Measurements from ENCODE around the gene KIFC3. TPM values are rescaled to one million over a fixed set of nuclear protein-coding genes. Genes with fewer than 3 reads are reported as not detected.
"Not testable (repeated sequence)": the region's sequence is repeated elsewhere in the genome, so short reads cannot be mapped to it uniquely, and the experiment has no call there.

The KIFC3 gene
- total and polyA plus RNA-seq, 4 donors: 24.3 to 55.7 (median 45.0) TPM

- Histone ChIP-seq H3K4me1 (ENCODE audit: control insufficient read depth, insufficient read depth, low read length) (peaks cover 7% of the 10 kb centered on the region), H3K27ac (ENCODE audit: low read depth, low read length) (no peak overlapping the region)
These were observed 14.8 kb downstream of the KIFC3 start for GRCh38 chr16:57787519-57787905.

GRCh38 chr16:57786632-57787518, 15.4 kb downstream of the KIFC3 start:
- WGBS (ENCODE audit: insufficient coverage): 60% methylated on average over 25 of the region's 26 CpGs
- peaks cover 86% of the 10 kb centered on the region for H3K36me3 ChIP-seq (ENCODE audit: control insufficient read depth, insufficient read depth, low read length)
- H3K4me1 ChIP-seq (ENCODE audit: control insufficient read depth, insufficient read depth, low read length): peaks cover 7% of the 10 kb centered on the region
- H3K27ac ChIP-seq (ENCODE audit: low read depth, low read length): no peak overlapping the region
- H3K27me3 ChIP-seq (ENCODE audit: control insufficient read depth, insufficient read depth, low read length): no peaks in the 10 kb centered on the region
- H3K9me3 ChIP-seq (ENCODE audit: control insufficient read depth, insufficient read depth, low read length): no peaks in the 10 kb centered on the region
- no peak overlapping the region for H3K4me3 ChIP-seq (ENCODE audit: low read depth, low read length)
- no peak for DNase-seq (ENCODE audit: low read depth in 4 of 6, low spot score in 6 of 6)

More at GRCh38 chr16:57787519-57787905, 14.8 kb downstream of the KIFC3 start:
- DNase-seq (ENCODE audit: low read depth in 4 of 6, low spot score in 6 of 6): no peak
- 77% methylated on average over 8 of the region's 8 CpGs for WGBS (ENCODE audit: insufficient coverage)
- Histone ChIP-seq H3K9me3 (ENCODE audit: control insufficient read depth, insufficient read depth, low read length) (no peaks in the 10 kb centered on the region), H3K27me3 (ENCODE audit: control insufficient read depth, insufficient read depth, low read length) (no peaks in the 10 kb centered on the region), H3K36me3 (ENCODE audit: control insufficient read depth, insufficient read depth, low read length) (peaks cover 85% of the 10 kb centered on the region), H3K4me3 (ENCODE audit: low read depth, low read length) (no peak overlapping the region)

GRCh38 chr16:57785924-57786323, 16.4 kb downstream of the KIFC3 start:
- H3K36me3 ChIP-seq (ENCODE audit: control insufficient read depth, insufficient read depth, low read length): peaks cover 79% of the 10 kb centered on the region

GRCh38 chr16:57785385-57785784, 16.9 kb downstream of the KIFC3 start:
- DNase-seq (ENCODE audit: low read depth in 4 of 6, low spot score in 6 of 6): no peak
- peaks cover 75% of the 10 kb centered on the region for H3K36me3 ChIP-seq (ENCODE audit: control insufficient read depth, insufficient read depth, low read length)
- H3K4me3 ChIP-seq (ENCODE audit: low read depth, low read length): no peak overlapping the region
- 95% methylated on average over 10 of the region's 10 CpGs for WGBS (ENCODE audit: insufficient coverage)
- peaks cover 7% of the 10 kb centered on the region for H3K4me1 ChIP-seq (ENCODE audit: control insufficient read depth, insufficient read depth, low read length)
- H3K9me3 ChIP-seq (ENCODE audit: control insufficient read depth, insufficient read depth, low read length): no peaks in the 10 kb centered on the region
- H3K27me3 ChIP-seq (ENCODE audit: control insufficient read depth, insufficient read depth, low read length): no peaks in the 10 kb centered on the region
- no peak overlapping the region for H3K27ac ChIP-seq (ENCODE audit: low read depth, low read length)

More at GRCh38 chr16:57785924-57786323, 16.4 kb downstream of the KIFC3 start:
- WGBS (ENCODE audit: insufficient coverage): 83% methylated on average over 2 of the region's 8 CpGs
- H3K9me3 ChIP-seq (ENCODE audit: control insufficient read depth, insufficient read depth, low read length): no peaks in the 10 kb centered on the region
- H3K4me3 ChIP-seq (ENCODE audit: low read depth, low read length): no peak overlapping the region
- no peaks in the 10 kb centered on the region for H3K27me3 ChIP-seq (ENCODE audit: control insufficient read depth, insufficient read depth, low read length)
- H3K27ac ChIP-seq (ENCODE audit: low read depth, low read length): no peak overlapping the region
- H3K4me1 ChIP-seq (ENCODE audit: control insufficient read depth, insufficient read depth, low read length): peaks cover 7% of the 10 kb centered on the region
- DNase-seq (ENCODE audit: low read depth in 4 of 6, low spot score in 6 of 6): no peak

- Histone ChIP-seq H3K27ac (ENCODE audit: low read depth, low read length) (no peak overlapping the region), H3K9me3 (ENCODE audit: control insufficient read depth, insufficient read depth, low read length) (no peaks in the 10 kb centered on the region), H3K4me3 (ENCODE audit: low read depth, low read length) (no peak overlapping the region), H3K27me3 (ENCODE audit: control insufficient read depth, insufficient read depth, low read length) (no peaks in the 10 kb centered on the region), H3K36me3 (ENCODE audit: control insufficient read depth, insufficient read depth, low read length) (peaks cover 69% of the 10 kb centered on the region), H3K4me1 (ENCODE audit: control insufficient read depth, insufficient read depth, low read length) (peaks cover 7% of the 10 kb centered on the region)
- WGBS (ENCODE audit: insufficient coverage): 98% methylated on average over 7 of the region's 7 CpGs
- no peak for DNase-seq (ENCODE audit: low read depth in 4 of 6, low spot score in 6 of 6)
These were observed 18.0 kb downstream of the KIFC3 start for GRCh38 chr16:57784334-57784733.

GRCh38 chr16:57783883-57784282, 18.4 kb downstream of the KIFC3 start:
- Histone ChIP-seq H3K4me1 (ENCODE audit: control insufficient read depth, insufficient read depth, low read length) (peaks cover 6% of the 10 kb centered on the region), H3K4me3 (ENCODE audit: low read depth, low read length) (no peak overlapping the region), H3K9me3 (ENCODE audit: control insufficient read depth, insufficient read depth, low read length) (no peaks in the 10 kb centered on the region), H3K36me3 (ENCODE audit: control insufficient read depth, insufficient read depth, low read length) (peaks cover 65% of the 10 kb centered on the region), H3K27ac (ENCODE audit: low read depth, low read length) (no peak overlapping the region), H3K27me3 (ENCODE audit: control insufficient read depth, insufficient read depth, low read length) (no peaks in the 10 kb centered on the region)
- 96% methylated on average over 5 of the region's 8 CpGs for WGBS (ENCODE audit: insufficient coverage)
- no peak for DNase-seq (ENCODE audit: low read depth in 4 of 6, low spot score in 6 of 6)

GRCh38 chr16:57783116-57783515, 19.2 kb downstream of the KIFC3 start:
- Histone ChIP-seq H3K4me1 (ENCODE audit: control insufficient read depth, insufficient read depth, low read length) (no peaks in the 10 kb centered on the region), H3K9me3 (ENCODE audit: control insufficient read depth, insufficient read depth, low read length) (no peaks in the 10 kb centered on the region), H3K4me3 (ENCODE audit: low read depth, low read length) (no peak overlapping the region), H3K27me3 (ENCODE audit: control insufficient read depth, insufficient read depth, low read length) (no peaks in the 10 kb centered on the region), H3K27ac (ENCODE audit: low read depth, low read length) (no peak overlapping the region), H3K36me3 (ENCODE audit: control insufficient read depth, insufficient read depth, low read length) (peaks cover 60% of the 10 kb centered on the region)
- WGBS (ENCODE audit: insufficient coverage): no CpG with 5 or more reads among the region's 4 CpGs
- no peak for DNase-seq (ENCODE audit: low read depth in 4 of 6, low spot score in 6 of 6)

GRCh38 chr16:57782607-57783055, 19.7 kb downstream of the KIFC3 start:
- 89% methylated on average over 6 of the region's 11 CpGs for WGBS (ENCODE audit: insufficient coverage)
- not testable (repeated sequence) for DNase-seq (ENCODE audit: low read depth in 4 of 6, low spot score in 6 of 6); H3K27me3 ChIP-seq (ENCODE audit: control insufficient read depth, insufficient read depth, low read length); H3K9me3 ChIP-seq (ENCODE audit: control insufficient read depth, insufficient read depth, low read length); H3K4me1 ChIP-seq (ENCODE audit: control insufficient read depth, insufficient read depth, low read length); H3K4me3 ChIP-seq (ENCODE audit: low read depth, low read length); H3K27ac ChIP-seq (ENCODE audit: low read depth, low read length)
- H3K36me3 ChIP-seq (ENCODE audit: control insufficient read depth, insufficient read depth, low read length): peaks cover 55% of the 10 kb centered on the region

- 92% methylated on average over 9 of the region's 10 CpGs for WGBS (ENCODE audit: insufficient coverage)
These were observed 20.3 kb downstream of the KIFC3 start for GRCh38 chr16:57781741-57782606.

More at GRCh38 chr16:57781741-57782606, 20.3 kb downstream of the KIFC3 start:
- Histone ChIP-seq H3K27ac (ENCODE audit: low read depth, low read length) (no peak overlapping the region), H3K36me3 (ENCODE audit: control insufficient read depth, insufficient read depth, low read length) (peaks cover 51% of the 10 kb centered on the region), H3K27me3 (ENCODE audit: control insufficient read depth, insufficient read depth, low read length) (no peaks in the 10 kb centered on the region), H3K4me3 (ENCODE audit: low read depth, low read length) (no peak overlapping the region), H3K9me3 (ENCODE audit: control insufficient read depth, insufficient read depth, low read length) (no peaks in the 10 kb centered on the region), H3K4me1 (ENCODE audit: control insufficient read depth, insufficient read depth, low read length) (no peaks in the 10 kb centered on the region)
- no peak for DNase-seq (ENCODE audit: low read depth in 4 of 6, low spot score in 6 of 6)
